Heart right ventricle (tissue), 16 donors: Measurements from ENCODE around the gene MRPL1. TPM values are rescaled to one million over a fixed set of nuclear protein-coding genes. Genes with fewer than 3 reads are reported as not detected.

Source experiments
- ATAC-seq, 8 donors: fragments of 200-7000 bp; cut with Tn5 transposase; one replicate each; pipeline ENCODE4 v1.9.1; 2020; ENCODE audit warnings: mild to moderate bottlenecking in 8 of 8, moderate library complexity in 8 of 8, moderate number of reproducible peaks in 1 of 8
- DNase-seq, 2 donors: peaks; one replicate each; pipeline ENCODE4 v3.0.0-alpha.2; 2020
- H3K27ac ChIP-seq, 10 donors: fragments of 200-600 bp; sonication (generic) in 2 of 10; one replicate each; pipeline versions ENCODE4 v1.5.0 to v1.8.0; 2020 to 2022; ENCODE audit warnings: mild to moderate bottlenecking in 3 of 10
- H3K27me3 ChIP-seq, 7 donors: fragments of 200-600 bp; one replicate each; pipeline ENCODE4 v1.8.0; 2021 to 2022; ENCODE audit warnings: mild to moderate bottlenecking in 2 of 7
- H3K36me3 ChIP-seq, 9 donors: fragments of 200-600 bp; sonication (generic) in 1 of 9; one replicate each; pipeline versions ENCODE4 v1.5.0 to v1.8.0; 2020 to 2022; ENCODE audit warnings: mild to moderate bottlenecking in 2 of 9
- H3K4me1 ChIP-seq, 9 donors: fragments of 200-600 bp; sonication (generic) in 1 of 9; one replicate each; pipeline versions ENCODE4 v1.5.0 to v1.8.0; 2020 to 2022; ENCODE audit warnings: mild to moderate bottlenecking in 4 of 9
- H3K4me3 ChIP-seq, 10 donors: fragments of 200-600 bp; sonication (generic) in 2 of 10; one replicate each; pipeline versions ENCODE4 v1.5.0 to v1.8.0; 2020 to 2022; ENCODE audit warnings: mild to moderate bottlenecking in 7 of 10, moderate library complexity in 2 of 10
- H3K9me3 ChIP-seq, 11 donors: fragments of 200-600 bp in 10 of 11; sonication (generic) in 2 of 11; one replicate each; pipeline versions ENCODE4 v1.5.0 to v1.8.0; 2013 to 2022; ENCODE audit warnings: mild to moderate bottlenecking in 2 of 11, control low read depth in 1 of 11, moderate library complexity in 1 of 11
- WGBS, 2 donors: extraction: QIAGEN DNeasy Blood & Tissue Kit; methylation state at CpG; one replicate each; pipeline ENCODE4 v1.1.7; 2013; ENCODE audit warnings: inconsistent platforms in 1 of 2; 5-methylcytosine and 5-hydroxymethylcytosine counted together
- intact Hi-C, 10 donors: fragments of 100-400 bp; cut with DNase I; formaldehyde crosslinking; loops; one replicate each; pipeline versions ENCODE4 v1.11.1 to v1.14.2; 2022
- polyA plus RNA-seq, 2 donors: library from polyadenylated mRNA; stranded (reverse); fragments of 200-250 nt; gene quantifications; one replicate each; pipeline ENCODE4 v1.2.3, GENCODE V29; 2013
- total RNA-seq, 10 donors: library from RNA; stranded (reverse); fragmentation: NEBNext Ultra II Directional in 3 of 10; extraction: Animal tissue kit (Norgen Biotek cat#: 25700) in 3 of 10; gene quantifications; one replicate each; pipeline versions ENCODE4 v1.2.1 to v1.2.4, GENCODE V29; 2021 to 2023
- TF ChIP-seq, protein P1 (sequence below), 9 donors: fragments of 200-600 bp; sonication (generic) in 2 of 9; IDR thresholded peaks; one replicate each; pipeline versions ENCODE4 v1.5.0 to v1.8.0; 2021 to 2022; ENCODE audit warnings: antibody characterized with exemption in 9 of 9, mild to moderate bottlenecking in 5 of 9, moderate library complexity in 1 of 9
- donor health status: Arrhythmogenic right ventricular cardiomyopathy.
- donor health status: ischemic (EF 13 %, LVEDD 7.1; RV severe dilation, severe dysfunction).
- donor health status: healthy with polysubstance abuse.
- donor health status: DM: no; HTN: yes; CAD: no.
- donor health status: DM: no; HTN: no; CAD: no.
- donor health status: ischemic (EF 25% LVEDD 6.9; RV normal size, moderate dysfunction).
- donor health status: ischemic (EF 25% LVEDD 5.7; RV mildly dilated, moderate dysfunction).
- donor health status: healthy.
- donor health status: DM: yes; HTN: yes; CAD: no.
- donor health status: Ischemic cardiomyopathy.
- donor health status: ischemic (EF 35%, LVEDD 5.7; RV mildly dilated, moderate dysfunction).
- donor health status: nonischemic (EF 11% LVEDD 7.7; RV severe dilation, severe dysfunction).
- donor health status: DM: yes; HTN: yes; CAD: no.
- donor health status: PGD.
- donor health status: ischemic (EF 29% LVEDD 5.4; RV normal size, mild dysfunction).
- donor health status: nonischemic (EF 23%, LVEDD 6.1; RV moderate dilation, normal function).

MRPL1 gene
- total and polyA plus RNA-seq, 12 donors, result 29.1 to 57.6 (median 45.8) TPM

DNA sequence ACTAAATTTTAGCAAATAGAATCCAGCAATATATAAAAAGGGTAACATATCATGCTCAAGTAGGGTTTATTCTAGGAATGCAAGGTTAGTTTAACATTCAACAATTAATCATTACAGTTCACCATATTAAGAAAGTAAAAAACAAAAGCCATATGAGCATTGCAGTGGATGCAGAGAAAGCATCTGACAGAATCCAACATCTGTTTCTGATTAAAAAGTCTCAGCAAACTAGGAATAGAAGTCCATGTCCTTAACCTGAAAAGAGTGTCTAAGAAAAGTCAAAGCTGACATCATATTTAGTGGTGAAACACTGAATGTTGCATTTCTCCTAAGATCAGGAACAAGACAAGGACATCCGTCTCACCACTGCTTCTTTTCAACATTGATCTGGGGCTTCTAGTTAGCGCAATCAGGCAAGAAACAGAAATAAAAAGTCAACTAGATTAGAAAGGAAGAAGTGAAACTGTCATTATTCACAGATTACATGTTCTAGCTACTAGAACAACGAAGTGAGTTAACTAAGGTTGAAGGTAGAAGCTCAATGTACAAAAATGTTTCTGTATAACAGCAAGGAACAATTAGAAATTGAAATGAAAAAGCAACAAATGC, 49.3 kb downstream of the MRPL1 start:
- no peak overlapping the region for H3K27ac ChIP-seq
- H3K27me3 ChIP-seq, result no peaks in the 10 kb centered on the region
- TF ChIP-seq, protein P1, sequence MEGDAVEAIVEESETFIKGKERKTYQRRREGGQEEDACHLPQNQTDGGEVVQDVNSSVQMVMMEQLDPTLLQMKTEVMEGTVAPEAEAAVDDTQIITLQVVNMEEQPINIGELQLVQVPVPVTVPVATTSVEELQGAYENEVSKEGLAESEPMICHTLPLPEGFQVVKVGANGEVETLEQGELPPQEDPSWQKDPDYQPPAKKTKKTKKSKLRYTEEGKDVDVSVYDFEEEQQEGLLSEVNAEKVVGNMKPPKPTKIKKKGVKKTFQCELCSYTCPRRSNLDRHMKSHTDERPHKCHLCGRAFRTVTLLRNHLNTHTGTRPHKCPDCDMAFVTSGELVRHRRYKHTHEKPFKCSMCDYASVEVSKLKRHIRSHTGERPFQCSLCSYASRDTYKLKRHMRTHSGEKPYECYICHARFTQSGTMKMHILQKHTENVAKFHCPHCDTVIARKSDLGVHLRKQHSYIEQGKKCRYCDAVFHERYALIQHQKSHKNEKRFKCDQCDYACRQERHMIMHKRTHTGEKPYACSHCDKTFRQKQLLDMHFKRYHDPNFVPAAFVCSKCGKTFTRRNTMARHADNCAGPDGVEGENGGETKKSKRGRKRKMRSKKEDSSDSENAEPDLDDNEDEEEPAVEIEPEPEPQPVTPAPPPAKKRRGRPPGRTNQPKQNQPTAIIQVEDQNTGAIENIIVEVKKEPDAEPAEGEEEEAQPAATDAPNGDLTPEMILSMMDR (IDR thresholded peaks at IDR 0.05), result no peak
- intact Hi-C loops, result no loop called here
- 93 to 97% methylated on average over 3 of the region's 3 CpGs for WGBS, 2 donors
- H3K4me3 ChIP-seq, result no peak overlapping the region
- ATAC-seq (no peak), DNase-seq (no peak)
- H3K36me3 ChIP-seq, result peaks cover 0 to 42% (median 4%) of the 10 kb centered on the region in 9 donors
- H3K9me3 ChIP-seq, result peaks cover 0 to 5% (median 0%) of the 10 kb centered on the region in 11 donors
- H3K4me1 ChIP-seq, result no peaks in the 10 kb centered on the region

DNA sequence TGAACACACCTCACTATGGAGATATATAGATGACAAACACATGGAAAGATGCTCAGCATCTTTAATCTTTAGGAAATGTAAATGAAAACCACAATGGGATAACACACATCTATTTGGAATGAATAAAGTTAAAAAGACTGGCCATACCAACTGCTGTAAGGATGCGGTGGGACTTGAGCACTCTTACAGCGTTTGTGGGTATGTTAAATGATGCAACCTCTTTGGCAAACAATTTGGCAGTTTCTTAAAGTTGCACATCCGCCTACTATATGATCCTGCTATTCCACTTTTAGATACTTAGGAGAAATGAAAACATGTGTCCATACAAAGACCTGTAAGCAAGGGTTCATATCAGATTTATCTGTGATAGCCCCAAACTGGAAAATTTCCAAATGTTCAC, 50.7 kb downstream of the MRPL1 start:
- H3K27ac ChIP-seq, result no peak overlapping the region
- no peak overlapping the region for H3K4me3 ChIP-seq
- no peaks in the 10 kb centered on the region for H3K4me1 ChIP-seq
- H3K36me3 ChIP-seq, result peaks cover 0 to 43% (median 4%) of the 10 kb centered on the region in 9 donors
- peaks cover 0 to 5% (median 0%) of the 10 kb centered on the region in 11 donors for H3K9me3 ChIP-seq
- TF ChIP-seq, protein P1 (IDR thresholded peaks at IDR 0.05), result no peak
- 93 to 97% methylated on average over 3 of the region's 3 CpGs for WGBS, 2 donors
- H3K27me3 ChIP-seq, result no peaks in the 10 kb centered on the region
- intact Hi-C loops, result no loop called here
- no peak for ATAC-seq
- DNase-seq, result no peak

DNA sequence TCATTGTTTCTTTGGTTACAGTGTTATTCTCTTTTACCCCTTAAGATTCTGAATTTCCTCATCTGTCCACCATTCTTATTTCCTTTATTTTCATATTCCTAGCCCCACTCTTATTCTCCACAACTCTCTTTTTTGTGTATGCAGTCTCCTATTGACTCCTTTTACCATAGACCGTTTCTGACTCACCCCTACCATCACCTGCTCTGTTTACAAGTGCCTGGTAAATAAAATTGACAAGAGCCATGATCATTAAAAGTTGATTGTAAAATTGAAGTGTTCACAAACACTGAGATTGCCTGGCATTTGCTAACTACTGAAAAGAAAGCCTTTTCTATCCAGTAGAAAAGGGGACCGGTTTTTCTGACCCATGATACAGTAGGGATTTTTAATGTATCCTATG, 54.4 kb downstream of the MRPL1 start:
- DNase-seq (no peak), ATAC-seq (no peak)
- Histone ChIP-seq H3K27me3 (no peaks in the 10 kb centered on the region), H3K4me3 (no peak overlapping the region), H3K36me3 (peaks cover 0 to 9% (median 0%) of the 10 kb centered on the region in 9 donors), H3K9me3 (no peaks in the 10 kb centered on the region), H3K27ac (no peak overlapping the region), H3K4me1 (peaks cover 0 to 21% (median 9%) of the 10 kb centered on the region in 9 donors)
- TF ChIP-seq, protein P1 (IDR thresholded peaks at IDR 0.05), result no peak
- 95 to 97% methylated on average over 2 of the region's 2 CpGs for whole genome bisulfite sequencing, 2 donors
- intact Hi-C loops, result no loop called here

DNA sequence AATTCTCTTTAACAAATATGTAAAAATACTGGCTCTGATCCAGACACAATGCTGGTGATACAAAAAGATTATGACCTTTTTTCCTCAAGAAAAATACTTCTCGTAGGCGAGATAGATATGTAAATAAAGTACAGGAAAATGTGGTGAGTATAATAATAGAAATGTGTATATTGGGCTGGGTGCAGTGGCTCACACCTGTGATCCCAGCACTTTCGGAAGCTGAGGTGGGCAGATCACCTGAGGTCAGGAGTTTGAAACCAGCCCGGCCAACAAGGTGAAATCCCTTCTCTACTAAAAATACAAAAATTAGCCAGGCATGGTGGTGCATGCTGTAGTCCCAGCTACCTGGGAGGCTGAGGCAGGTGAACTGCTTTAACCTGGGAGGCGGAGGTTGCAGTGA, 55.0 kb downstream of the MRPL1 start:
- TF ChIP-seq, protein P1 (IDR thresholded peaks at IDR 0.05), result no peak
- H3K36me3 ChIP-seq, result peaks cover 0 to 9% (median 0%) of the 10 kb centered on the region in 9 donors
- peaks cover 0 to 26% (median 9%) of the 10 kb centered on the region in 9 donors for H3K4me1 ChIP-seq
- intact Hi-C loops, result no loop called here
- ATAC-seq (no peak), DNase-seq (no peak)
- H3K27me3 ChIP-seq, result no peaks in the 10 kb centered on the region
- no peaks in the 10 kb centered on the region for H3K9me3 ChIP-seq
- 81 to 94% methylated on average over 5 of the region's 5 CpGs for WGBS, 2 donors
- H3K4me3 ChIP-seq, result no peak overlapping the region
- H3K27ac ChIP-seq, result no peak overlapping the region
